ENCODE data around the gene DGKB.

The DGKB gene

DNA sequence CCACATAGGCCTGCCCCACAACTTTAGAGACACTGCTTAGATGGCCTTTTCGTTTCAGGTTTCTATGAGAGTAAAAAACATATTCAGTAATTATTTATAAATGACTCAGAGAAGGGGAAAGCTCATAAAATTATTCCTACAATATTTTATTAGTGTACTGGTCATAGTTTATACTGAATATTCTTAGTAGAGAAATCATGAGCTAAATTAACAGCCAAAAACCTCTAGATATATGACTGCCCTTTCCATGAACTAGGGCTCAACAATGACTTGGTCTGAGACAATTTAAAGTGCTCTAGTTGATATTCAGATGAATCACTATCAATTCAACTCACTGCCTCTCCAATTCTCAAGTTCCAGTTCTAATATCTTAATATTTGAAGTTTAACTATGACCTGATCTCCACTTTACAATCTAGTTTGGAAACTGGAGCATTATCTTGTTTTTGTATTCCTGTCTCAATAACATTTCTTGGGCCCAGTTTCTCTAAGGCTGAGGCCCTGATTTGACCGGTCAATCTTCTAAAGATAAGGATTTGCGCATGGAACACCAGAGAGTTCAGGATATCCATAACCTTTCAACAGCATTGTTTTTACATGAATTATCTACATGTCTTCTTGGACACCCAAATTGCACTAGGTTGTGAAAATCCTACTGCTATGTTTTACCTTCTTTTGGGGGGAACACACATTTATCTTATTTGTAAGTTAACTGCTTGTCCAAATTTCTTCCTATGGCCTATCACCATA, 141.6 kb downstream of the DGKB start:
- DNase-seq (ENCODE audit: low spot score): no peak

DNA sequence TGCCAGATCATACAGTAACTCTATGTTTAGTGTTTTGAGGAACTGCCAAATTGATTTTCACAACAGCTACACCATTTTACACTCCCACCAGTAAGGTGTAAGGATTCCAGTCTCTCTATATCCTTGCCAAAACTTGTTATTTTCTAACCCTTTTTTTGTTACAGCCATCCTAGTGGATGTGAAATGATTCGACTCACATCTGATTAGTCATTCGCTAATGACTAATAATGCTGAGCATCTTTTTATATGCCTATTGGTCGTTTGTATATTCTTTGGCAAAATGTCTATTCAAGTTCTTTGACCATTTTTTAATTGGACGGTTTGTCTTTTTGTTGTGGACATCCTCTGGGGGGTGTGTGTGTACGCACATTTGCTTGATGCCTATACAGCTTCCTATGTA, 142.8 kb downstream of the DGKB start:
- no peak for DNase-seq (ENCODE audit: low spot score)

GRCh38 chr7:14754631-14755030, 147.9 kb downstream of the DGKB start:
- DNase-seq (ENCODE audit: low spot score): no peak

GRCh38 chr7:14752301-14752700, 150.2 kb downstream of the DGKB start:
- no peak for DNase-seq (ENCODE audit: low spot score)

- DNase-seq (ENCODE audit: low spot score): no peak
Observed at GRCh38 chr7:14751461-14751860, 151.1 kb downstream of the DGKB start.

GRCh38 chr7:14748461-14748860, 154.1 kb downstream of the DGKB start:
- peak; percentile 7 for DNase-seq (ENCODE audit: low spot score)

DNA sequence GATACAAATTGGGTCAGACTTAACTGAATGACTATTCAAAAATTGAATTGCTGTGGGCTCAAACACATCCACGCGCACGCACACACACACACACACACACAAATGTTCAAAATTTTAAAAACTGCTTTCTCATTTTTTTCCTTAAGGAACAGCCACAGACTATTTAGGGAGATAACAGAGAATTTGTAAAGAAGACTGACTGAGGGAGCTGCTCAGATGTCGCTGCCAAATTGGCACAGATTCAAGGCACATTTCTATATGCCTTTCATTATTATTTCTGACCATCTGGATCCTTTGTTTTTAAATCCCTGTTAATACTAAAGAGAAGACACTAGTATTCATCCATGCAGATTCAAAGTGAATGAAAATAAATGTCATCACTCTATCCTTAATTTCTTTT, 154.8 kb downstream of the DGKB start:
- no peak for DNase-seq (ENCODE audit: low spot score)

GRCh38 chr7:14745076-14745475, 157.5 kb downstream of the DGKB start:
- no peak for DNase-seq (ENCODE audit: low spot score)

GRCh38 chr7:14740606-14741005, 161.9 kb downstream of the DGKB start:
- no peak for DNase-seq (ENCODE audit: low spot score)

GRCh38 chr7:14739841-14740185, 162.7 kb downstream of the DGKB start:
- DNase-seq (ENCODE audit: low spot score): no peak

GRCh38 chr7:14739168-14739840, 163.2 kb downstream of the DGKB start:
- no peak for DNase-seq (ENCODE audit: low spot score)

DNA sequence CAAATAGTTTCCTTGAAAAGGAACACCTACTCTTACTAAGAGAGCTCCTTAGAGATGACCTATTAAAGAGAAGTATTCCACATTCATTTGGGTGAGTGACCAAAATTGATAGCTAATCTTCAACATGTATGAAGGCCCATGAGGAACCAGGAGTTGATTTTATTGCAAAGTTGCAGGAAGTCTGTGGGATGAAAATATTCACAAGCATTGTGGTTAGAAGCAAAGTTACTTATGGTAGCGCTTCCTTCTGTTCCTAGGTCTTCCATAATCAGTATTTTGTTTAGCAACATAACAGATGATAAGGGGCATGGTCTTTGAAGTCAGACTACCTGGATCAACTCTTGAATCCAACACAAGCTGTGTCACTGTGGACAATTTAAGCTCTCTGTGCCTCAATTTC, 164.5 kb downstream of the DGKB start:
- DNase-seq (ENCODE audit: low spot score): no peak

DNA sequence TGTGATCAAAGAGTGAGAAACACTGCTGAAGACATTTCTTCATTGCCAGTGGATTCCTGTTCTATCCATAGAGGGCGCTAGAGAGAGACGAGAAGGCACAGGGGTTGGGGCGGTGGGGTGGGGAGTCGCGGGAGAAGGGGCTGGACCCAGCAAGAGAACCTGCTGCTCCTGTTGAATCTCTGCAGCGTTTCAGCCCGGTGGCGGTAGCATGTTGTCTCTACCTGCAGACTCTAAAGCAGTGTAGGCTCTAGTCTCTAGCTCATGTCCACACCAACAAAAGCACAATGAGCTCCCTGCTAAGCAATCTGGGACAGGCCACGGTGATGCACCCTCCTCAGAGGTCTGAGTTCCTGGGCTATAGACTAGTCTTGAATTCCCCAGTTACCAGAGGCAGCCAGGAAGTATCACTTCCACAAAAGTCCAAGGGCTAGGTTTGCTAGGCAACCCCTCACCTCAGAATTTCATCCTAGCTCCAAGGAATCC, 167.7 kb downstream of the DGKB start:
- no peak for DNase-seq (ENCODE audit: low spot score)

- DNase-seq (ENCODE audit: low spot score): no peak
Observed at GRCh38 chr7:14720785-14721184, 181.8 kb downstream of the DGKB start.

GRCh38 chr7:14717816-14718215, 184.7 kb downstream of the DGKB start:
- no peak for DNase-seq (ENCODE audit: low spot score)

DNA sequence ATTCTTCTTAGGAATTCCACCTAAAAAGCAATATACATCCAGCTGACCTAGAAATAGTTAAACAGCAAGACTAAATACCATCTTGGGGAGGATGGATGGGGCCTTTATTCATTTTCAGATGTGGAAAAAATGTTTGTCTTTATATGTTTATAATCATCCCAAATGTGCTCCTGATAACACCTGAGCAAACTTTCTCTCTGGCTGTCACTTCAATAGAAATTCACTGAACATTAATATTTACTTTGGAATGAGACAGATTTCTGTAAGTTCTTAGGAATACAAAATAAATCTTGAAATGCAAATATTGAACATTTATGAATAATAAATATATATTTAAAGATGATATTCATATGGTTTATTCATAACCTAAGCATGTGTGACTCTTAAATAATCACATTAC, 185.4 kb downstream of the DGKB start:
- DNase-seq (ENCODE audit: low spot score): no peak

GRCh38 chr7:14714161-14714728, 188.3 kb downstream of the DGKB start:
- DNase-seq (ENCODE audit: low spot score): no peak

- no peak for DNase-seq (ENCODE audit: low spot score)
Observed at GRCh38 chr7:14698239-14698638, 204.3 kb downstream of the DGKB start.

GRCh38 chr7:14697684-14698083, 204.9 kb downstream of the DGKB start:
- DNase-seq (ENCODE audit: low spot score): no peak

GRCh38 chr7:14691597-14692203, 210.9 kb downstream of the DGKB start:
- peak; percentile 4 for DNase-seq (ENCODE audit: low spot score)

DNA sequence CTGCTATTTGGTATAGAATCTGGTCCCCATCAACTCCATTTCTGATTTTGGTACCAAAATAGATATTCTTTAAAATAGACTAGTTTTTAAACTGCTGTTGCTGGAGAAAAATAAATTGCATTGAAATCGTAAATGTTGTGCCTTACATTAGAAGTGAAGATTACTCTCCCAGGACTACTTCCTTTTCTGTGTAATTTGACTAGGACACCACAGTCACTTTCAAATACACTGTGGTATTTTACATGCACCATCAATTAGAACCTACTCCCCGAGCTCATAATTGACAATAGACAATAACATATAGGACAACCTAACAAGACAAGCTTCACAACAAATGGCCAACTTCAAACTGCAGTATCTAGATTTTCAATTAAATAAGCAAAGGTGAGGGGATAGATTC, 211.5 kb downstream of the DGKB start:
- no peak for DNase-seq (ENCODE audit: low spot score)

- no peak for DNase-seq (ENCODE audit: low spot score)
Observed at GRCh38 chr7:14690486-14690885, 212.1 kb downstream of the DGKB start.

GRCh38 chr7:14690075-14690474, 212.5 kb downstream of the DGKB start:
- no peak for DNase-seq (ENCODE audit: low spot score)

Measured in AG08396 (cell line).